TTC549 (cell line): ENCODE data around the gene PAFAH2.
"Not testable (repeated sequence)": the region's sequence is repeated elsewhere in the genome, so short reads cannot be mapped to it uniquely, and the experiment has no call there.

Source experiments
- FAIRE-seq: peaks from 2 replicates; lab custom pipeline; 2012; peaks lifted over from hg19 to GRCh38; lab: Jason Lieb, UNC

The PAFAH2 gene

GRCh38 chr1:25979210-25979609, 18.7 kb downstream of the PAFAH2 start:
- FAIRE-seq: no peak

GRCh38 chr1:25978403-25978802, 19.5 kb downstream of the PAFAH2 start:
- no peak for FAIRE-seq

GRCh38 chr1:25977801-25978200, 20.1 kb downstream of the PAFAH2 start:
- FAIRE-seq: no peak

- no peak for FAIRE-seq
Observed at GRCh38 chr1:25973610-25974321, 24.1 kb downstream of the PAFAH2 start.

GRCh38 chr1:25971811-25972180, 26.1 kb downstream of the PAFAH2 start:
- FAIRE-seq: no peak

GRCh38 chr1:25971066-25971810, 26.6 kb downstream of the PAFAH2 start:
- FAIRE-seq: no peak

- no peak for FAIRE-seq
Observed at GRCh38 chr1:25967308-25967707, 30.6 kb downstream of the PAFAH2 start.

GRCh38 chr1:25959611-25960010, 38.3 kb downstream of the PAFAH2 start:
- no peak for FAIRE-seq

- FAIRE-seq: no peak
Observed at GRCh38 chr1:25958465-25958864, 39.4 kb downstream of the PAFAH2 start.

GRCh38 chr1:25955553-25955952, 42.3 kb downstream of the PAFAH2 start:
- FAIRE-seq: no peak

GRCh38 chr1:25954282-25954938, 43.5 kb downstream of the PAFAH2 start:
- FAIRE-seq: no peak

- FAIRE-seq: no peak
Observed at GRCh38 chr1:25952841-25953401, 44.9 kb downstream of the PAFAH2 start.

- no peak for FAIRE-seq
Observed at GRCh38 chr1:25948641-25949040, 49.2 kb downstream of the PAFAH2 start.

GRCh38 chr1:25947027-25947426, 50.8 kb downstream of the PAFAH2 start:
- no peak for FAIRE-seq

- FAIRE-seq: no peak
Observed at GRCh38 chr1:25945761-25946160, 52.1 kb downstream of the PAFAH2 start.

GRCh38 chr1:25944986-25945385, 52.9 kb downstream of the PAFAH2 start:
- no peak for FAIRE-seq

GRCh38 chr1:25943511-25943910, 54.4 kb downstream of the PAFAH2 start:
- not testable (repeated sequence) for FAIRE-seq

GRCh38 chr1:25936947-25937346, 60.9 kb downstream of the PAFAH2 start:
- FAIRE-seq: no peak

GRCh38 chr1:25933479-25934365, 64.1 kb downstream of the PAFAH2 start:
- FAIRE-seq: no peak

GRCh38 chr1:25932811-25933400, 65.0 kb downstream of the PAFAH2 start:
- not testable (repeated sequence) for FAIRE-seq

GRCh38 chr1:25932321-25932720, 65.5 kb downstream of the PAFAH2 start:
- no peak for FAIRE-seq

- FAIRE-seq: no peak
Observed at GRCh38 chr1:25929016-25929415, 68.8 kb downstream of the PAFAH2 start.
